ENCODE measurements around the gene TXNRD1.

- TF ChIP-seq POLR2A (IDR thresholded peaks at IDR 0.05; ENCODE audit: control extremely low read depth in 1 of 2, low read depth in 2 of 2, low read length in 2 of 2) (no peak), RNF2 (IDR thresholded peaks at IDR 0.05; ENCODE audit: borderline replicate concordance, low read depth, low read length, missing control alignments, poor library complexity, severe bottlenecking) (no peak), JUND (IDR thresholded peaks at IDR 0.05; ENCODE audit: low read length) (no peak), TAF7 (optimal IDR thresholded peaks at IDR 0.05; ENCODE audit: borderline replicate concordance, low read depth, low read length) (no peak), CTCF (IDR thresholded peaks at IDR 0.05; ENCODE audit: control extremely low read depth in 1 of 3, insufficient read depth in 1 of 3, low read depth in 1 of 3, low read length in 3 of 3) (no peak), POLR2AphosphoS5 (IDR thresholded peaks at IDR 0.05; ENCODE audit: low read depth, low read length) (no peak), CBX8 (IDR thresholded peaks at IDR 0.05; ENCODE audit: borderline replicate concordance, low read depth, low read length) (no peak)
Observed at GRCh38 chr12:104294927-104295668, 79.5 kb downstream of the TXNRD1 start.

Measured in H1 (cell line).